ENCODE results near the gene GATA5. TPM values are rescaled to one million over a fixed set of nuclear protein-coding genes. Genes with fewer than 3 reads are reported as not detected.

Gene GATA5
- total RNA-seq, 1 experiment from 2014 or later, result not detected

DNA sequence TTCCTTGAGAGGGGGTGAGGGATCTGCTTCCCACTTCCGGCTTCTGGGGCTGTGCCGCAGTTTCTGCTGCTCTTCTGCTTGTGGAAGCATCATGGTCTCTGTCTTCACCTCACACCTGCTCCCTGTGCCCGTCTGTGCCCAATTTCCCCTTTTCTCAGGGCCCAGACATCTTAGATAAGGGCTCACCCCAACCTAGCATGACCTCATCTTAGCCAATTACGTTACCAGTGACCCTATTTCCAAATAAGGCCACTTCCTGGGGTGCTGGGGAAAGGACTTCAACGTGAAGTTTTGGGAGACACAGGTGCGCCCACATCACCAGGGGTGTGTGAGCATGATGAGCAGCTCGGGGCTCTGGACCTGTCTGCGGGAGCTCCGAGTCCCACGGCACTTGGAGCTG, 27.8 kb downstream of the GATA5 start:
- TF ChIP-seq EGR1 (IDR thresholded peaks at IDR 0.05; ENCODE audit: low read depth), result no peak
- no peak for TF ChIP-seq ZFX (IDR thresholded peaks at IDR 0.05)
- no peak for TF ChIP-seq SP1 (IDR thresholded peaks at IDR 0.05; ENCODE audit: low read depth)
- no peak for TF ChIP-seq CBX3 (IDR thresholded peaks at IDR 0.05; ENCODE audit: low read depth)
- TF ChIP-seq ZNF274 (IDR thresholded peaks at IDR 0.05; ENCODE audit: low read depth, low read length), result no peak
- TF ChIP-seq ELF1 (IDR thresholded peaks at IDR 0.05; ENCODE audit: borderline replicate concordance, low read depth), result no peak
- no peak; the same call in 1 of the 2 replicates for TF ChIP-seq SRF (IDR thresholded peaks at IDR 0.05; ENCODE audit: low read depth)
- no peak for TF ChIP-seq POLR2AphosphoS5 (IDR thresholded peaks at IDR 0.05; ENCODE audit: low read depth, low read length)
- no peak for TF ChIP-seq EZH2 (IDR thresholded peaks at IDR 0.05)
- no peak for TF ChIP-seq RAD21 (IDR thresholded peaks at IDR 0.05; ENCODE audit: low read depth)
- TF ChIP-seq FOSL1 (IDR thresholded peaks at IDR 0.05; ENCODE audit: low read depth), result no peak
- TF ChIP-seq EZH2phosphoT487 (IDR thresholded peaks at IDR 0.05; ENCODE audit: borderline replicate concordance), result no peak
- TF ChIP-seq CEBPB (IDR thresholded peaks at IDR 0.05; ENCODE audit: low read depth), result no peak
- TF ChIP-seq POLR2A (IDR thresholded peaks at IDR 0.05; ENCODE audit: borderline replicate concordance, extremely low read depth, insufficient read depth, insufficient read length), result no peak
- TF ChIP-seq, protein P1, sequence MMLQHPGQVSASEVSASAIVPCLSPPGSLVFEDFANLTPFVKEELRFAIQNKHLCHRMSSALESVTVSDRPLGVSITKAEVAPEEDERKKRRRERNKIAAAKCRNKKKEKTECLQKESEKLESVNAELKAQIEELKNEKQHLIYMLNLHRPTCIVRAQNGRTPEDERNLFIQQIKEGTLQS (IDR thresholded peaks at IDR 0.05), result no peak
- no peak for TF ChIP-seq SIN3A (IDR thresholded peaks at IDR 0.05; ENCODE audit: low read depth)
- TF ChIP-seq, protein P2, sequence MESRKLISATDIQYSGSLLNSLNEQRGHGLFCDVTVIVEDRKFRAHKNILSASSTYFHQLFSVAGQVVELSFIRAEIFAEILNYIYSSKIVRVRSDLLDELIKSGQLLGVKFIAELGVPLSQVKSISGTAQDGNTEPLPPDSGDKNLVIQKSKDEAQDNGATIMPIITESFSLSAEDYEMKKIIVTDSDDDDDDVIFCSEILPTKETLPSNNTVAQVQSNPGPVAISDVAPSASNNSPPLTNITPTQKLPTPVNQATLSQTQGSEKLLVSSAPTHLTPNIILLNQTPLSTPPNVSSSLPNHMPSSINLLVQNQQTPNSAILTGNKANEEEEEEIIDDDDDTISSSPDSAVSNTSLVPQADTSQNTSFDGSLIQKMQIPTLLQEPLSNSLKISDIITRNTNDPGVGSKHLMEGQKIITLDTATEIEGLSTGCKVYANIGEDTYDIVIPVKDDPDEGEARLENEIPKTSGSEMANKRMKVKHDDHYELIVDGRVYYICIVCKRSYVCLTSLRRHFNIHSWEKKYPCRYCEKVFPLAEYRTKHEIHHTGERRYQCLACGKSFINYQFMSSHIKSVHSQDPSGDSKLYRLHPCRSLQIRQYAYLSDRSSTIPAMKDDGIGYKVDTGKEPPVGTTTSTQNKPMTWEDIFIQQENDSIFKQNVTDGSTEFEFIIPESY (IDR thresholded peaks at IDR 0.05; ENCODE audit: extremely low read depth, insufficient replicate concordance, low read length), result no peak
- TF ChIP-seq, protein P3, sequence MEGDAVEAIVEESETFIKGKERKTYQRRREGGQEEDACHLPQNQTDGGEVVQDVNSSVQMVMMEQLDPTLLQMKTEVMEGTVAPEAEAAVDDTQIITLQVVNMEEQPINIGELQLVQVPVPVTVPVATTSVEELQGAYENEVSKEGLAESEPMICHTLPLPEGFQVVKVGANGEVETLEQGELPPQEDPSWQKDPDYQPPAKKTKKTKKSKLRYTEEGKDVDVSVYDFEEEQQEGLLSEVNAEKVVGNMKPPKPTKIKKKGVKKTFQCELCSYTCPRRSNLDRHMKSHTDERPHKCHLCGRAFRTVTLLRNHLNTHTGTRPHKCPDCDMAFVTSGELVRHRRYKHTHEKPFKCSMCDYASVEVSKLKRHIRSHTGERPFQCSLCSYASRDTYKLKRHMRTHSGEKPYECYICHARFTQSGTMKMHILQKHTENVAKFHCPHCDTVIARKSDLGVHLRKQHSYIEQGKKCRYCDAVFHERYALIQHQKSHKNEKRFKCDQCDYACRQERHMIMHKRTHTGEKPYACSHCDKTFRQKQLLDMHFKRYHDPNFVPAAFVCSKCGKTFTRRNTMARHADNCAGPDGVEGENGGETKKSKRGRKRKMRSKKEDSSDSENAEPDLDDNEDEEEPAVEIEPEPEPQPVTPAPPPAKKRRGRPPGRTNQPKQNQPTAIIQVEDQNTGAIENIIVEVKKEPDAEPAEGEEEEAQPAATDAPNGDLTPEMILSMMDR (IDR thresholded peaks at IDR 0.05 in 2 of 3, conservative IDR thresholded peaks at IDR 0.05 in 1 of 3; ENCODE audit: borderline replicate concordance in 1 of 3, insufficient read depth in 1 of 3, low read depth in 2 of 3, low read length in 2 of 3), result no peak
- TF ChIP-seq TCF7L2 (IDR thresholded peaks at IDR 0.05; ENCODE audit: borderline replicate concordance, extremely low read depth, insufficient read depth, insufficient read length), result no peak
- TF ChIP-seq YY1 (IDR thresholded peaks at IDR 0.05; ENCODE audit: extremely low read depth, insufficient replicate concordance, low read depth, low read length), result no peak

More for the DNA sequence above, 27.8 kb downstream of the GATA5 start:
- H2AFZ ChIP-seq (ENCODE audit: low read depth, low read length, poor library complexity, severe bottlenecking), result no peak overlapping the region
- intact Hi-C loops (cut with micrococcal nuclease), result no loop called here
- no peaks in the 10 kb centered on the region for H3K36me3 ChIP-seq (ENCODE audit: control insufficient read depth in 1 of 2, insufficient read depth in 2 of 2, low read length in 2 of 2)
- POLR2A ChIA-PET, result no interaction called here
- BruUV-seq (replicated peaks), result no TSS peak
- 0 out of 4 replicates have a peak, but pooled peaks cover 0 to 3% of the 10 kb centered on the region in 2 experiments for H3K4me1 ChIP-seq (ENCODE audit: control insufficient read depth in 1 of 2, insufficient read depth in 2 of 2, low read length in 2 of 2)
- no peaks in the 10 kb centered on the region for H3K9me2 ChIP-seq (ENCODE audit: insufficient read depth)
- H3K9me3 ChIP-seq (ENCODE audit: control insufficient read depth in 1 of 2, insufficient read depth in 1 of 2, low read depth in 1 of 2, low read length in 2 of 2), result no peaks in the 10 kb centered on the region
- no peak overlapping the region for H3K27ac ChIP-seq (ENCODE audit: low read depth, low read length)
- H3K79me2 ChIP-seq (ENCODE audit: insufficient read depth, low read length), result no peaks in the 10 kb centered on the region
- H4K20me1 ChIP-seq (ENCODE audit: insufficient read depth), result no peaks in the 10 kb centered on the region
- no peak for DNase-seq (ENCODE audit: low read depth, low spot score)
- no peak overlapping the region for H3K9ac ChIP-seq (ENCODE audit: low read length)
- CTCF ChIA-PET, result no interaction called here
- H3K4me2 ChIP-seq (ENCODE audit: low read length), result no peak overlapping the region
- H3K27me3 ChIP-seq (ENCODE audit: insufficient read depth, low read length), result 0 out of 2 replicates have a peak, but pooled peaks cover 4% of the 10 kb centered on the region
- no peak for ATAC-seq
- RAD21 ChIA-PET (ENCODE audit: low non-redundant PET in 1 of 2, low total read pairs in 2 of 2, uncharacterized antibody in 2 of 2, unreplicated experiment in 2 of 2), result no interaction called here
- no peak overlapping the region for H3K4me3 ChIP-seq (replicated peaks in 1 of 2; ENCODE audit: low read depth in 1 of 2, low read length in 2 of 2)
